ENCODE data around the gene MYO9A. TPM values are rescaled to one million over a fixed set of nuclear protein-coding genes. Genes with fewer than 3 reads are reported as not detected.

MYO9A gene
- total and polyA plus RNA-seq, 10 of the 15 experiments (the other 5 are each of a cell fraction or from before 2014, with no cell fraction given), result 3.3 to 25.3 (median 12.2) TPM

- no peak for TF ChIP-seq MLLT1 (IDR thresholded peaks at IDR 0.05)
These were observed 80.6 kb downstream of the MYO9A start (continued) for GRCh38 chr15:72037321-72037720.

GRCh38 chr15:72034859-72035650 lies 82.9 kb downstream of the MYO9A start:
- H4K20me1 ChIP-seq (ENCODE audit: control insufficient read depth, insufficient read depth), result no peaks in the 10 kb centered on the region
- H3K4me1 ChIP-seq (ENCODE audit: control insufficient read depth, insufficient read depth, low read length), result no peaks in the 10 kb centered on the region
- ChIA-PET SMC1A (ENCODE audit: uncharacterized antibody, unreplicated experiment) (no interaction called here), POLR2A (no interaction called here), CTCF (interaction anchor here (0.6 to 1.9 kb wide), 2 partner anchors 121 to 292 kb away, joined by 3 to 4 read pairs; no protein-coding TSS in a partner anchor), RAD21 (ENCODE audit: unreplicated experiment) (no interaction called here)
- H2AFZ ChIP-seq (ENCODE audit: control insufficient read depth, low read depth, low read length), result no peak overlapping the region
- intact Hi-C loops (cut with micrococcal nuclease; ENCODE audit: unreplicated experiment) (no loop called here), in situ Hi-C loops (cut with MboI) (no loop called here)
- H3K4me3 ChIP-seq, result no peak overlapping the region
- H3K9me3 ChIP-seq (replicated peaks; ENCODE audit: control insufficient read depth, insufficient read depth, low read length), result no peaks in the 10 kb centered on the region; the same call in 1 of the 3 replicates
- ATAC-seq (no peak), FAIRE-seq (no peak), DNase-seq (ENCODE audit: low read depth, low spot score) (no peak)
- H3K36me3 ChIP-seq (ENCODE audit: control insufficient read depth in 2 of 2, insufficient read depth in 2 of 2, low read length in 1 of 2), result no peaks in the 10 kb centered on the region; a peak in 1 of 4 replicates
- 89% methylated on average over 4 of the region's 4 CpGs for WGBS (ENCODE audit: insufficient coverage, insufficient replicate concordance, low lambda C conversion rate, missing lambda C conversion rate)
- no peak overlapping the region for H3K9ac ChIP-seq (ENCODE audit: control insufficient read depth, insufficient read depth, low read length)
- BruUV-seq (replicated peaks), result no TSS peak
- TF ChIP-seq E2F4 (IDR thresholded peaks at IDR 0.05; ENCODE audit: low read depth, low read length), result no peak
- no peak for TF ChIP-seq ZBED1 (IDR thresholded peaks at IDR 0.05; ENCODE audit: borderline replicate concordance)
- TF ChIP-seq RELB (IDR thresholded peaks at IDR 0.05; ENCODE audit: low read depth), result no peak
- TF ChIP-seq ZNF384 (IDR thresholded peaks at IDR 0.05; ENCODE audit: borderline replicate concordance, low read depth, low read length), result no peak
- no peak for TF ChIP-seq NBN (IDR thresholded peaks at IDR 0.05)
- no peak for TF ChIP-seq ZNF24 (IDR thresholded peaks at IDR 0.05)
- no peak for TF ChIP-seq SREBF1 (IDR thresholded peaks at IDR 0.05; ENCODE audit: low read length)
- H3K27ac ChIP-seq (ENCODE audit: control insufficient read depth, insufficient read depth), result no peak overlapping the region
- no peaks in the 10 kb centered on the region for H3K79me2 ChIP-seq (ENCODE audit: control insufficient read depth, insufficient read depth, low read length)
- H3K4me2 ChIP-seq (ENCODE audit: control insufficient read depth, insufficient read depth), result no peak overlapping the region
- no peaks in the 10 kb centered on the region for H3K27me3 ChIP-seq (replicated peaks in 1 of 2; ENCODE audit: control insufficient read depth in 2 of 2, insufficient read depth in 2 of 2, low read length in 1 of 2)

Data from GM12878 (cell line).